WTC11 (cell line): ENCODE data around the gene ELOVL2. TPM values are rescaled to one million over a fixed set of nuclear protein-coding genes. Genes with fewer than 3 reads are reported as not detected.
A peak's percentile ranks its signal among the peaks of the same experiment; 100 is the strongest.

ENCODE experiments used
- ATAC-seq: fragments of 200-7000 bp; cut with Tn5 transposase; 2 replicates; pipeline ENCODE4 v1.10.0; 2021; ENCODE audit warnings: mild to moderate bottlenecking, moderate library complexity
- CTCF ChIA-PET: fragments of 300-600 bp; sonication (Branson Sonifier 250); formaldehyde crosslinking; loops from one replicate; lab custom pipeline; 2021; ENCODE audit warnings: antibody characterized with exemption; lab: Charles Lee
- POLR2A ChIA-PET: fragments of 350-600 bp; sonication (Branson Sonifier 250); formaldehyde crosslinking; loops from one replicate; lab custom pipeline; 2021; ENCODE audit warnings: antibody characterized with exemption; lab: Charles Lee
- DNase-seq: peaks from one replicate; pipeline ENCODE4 v3.0.0; 2021; ENCODE audit warnings: low spot score
- H3K27ac Mint-ChIP-seq: 2 replicates; pipeline ENCODE4 v1.8.0; 2021; ENCODE audit warnings: mixed read lengths
- H3K27me3 Mint-ChIP-seq: 2 replicates; pipeline ENCODE4 v1.8.0; 2021; ENCODE audit warnings: low read depth, mild to moderate bottlenecking, moderate library complexity, mixed read lengths
- H3K36me3 Mint-ChIP-seq: 2 replicates; pipeline ENCODE4 v1.8.0; 2021; ENCODE audit warnings: mixed read lengths
- H3K4me1 Mint-ChIP-seq: 2 replicates; pipeline ENCODE4 v1.8.0; 2022; ENCODE audit warnings: mixed read lengths
- H3K4me3 Mint-ChIP-seq: 2 replicates; pipeline ENCODE4 v1.8.0; 2021; ENCODE audit warnings: mild to moderate bottlenecking, moderate library complexity, mixed read lengths
- H3K9me3 Mint-ChIP-seq: 2 replicates; pipeline ENCODE4 v1.8.0; 2021; ENCODE audit warnings: mixed read lengths
- AR ChIP-seq: fragments of 250-450 bp; sonication (Bioruptor Pico); IDR thresholded peaks from 2 replicates; pipeline ENCODE4 v1.9.0; 2021; ENCODE audit warnings: mild to moderate bottlenecking
- ARID4B ChIP-seq: sonication (generic); formaldehyde crosslinking; IDR thresholded peaks from 2 replicates; pipeline ENCODE4 v1.8.0; 2023; ENCODE audit warnings: missing genetic modification reagents, mild to moderate bottlenecking, borderline replicate concordance
- CREB1 ChIP-seq: sonication (generic); formaldehyde crosslinking; IDR thresholded peaks from 2 replicates; pipeline ENCODE4 v1.8.0; 2023; ENCODE audit warnings: mild to moderate bottlenecking, missing genetic modification reagents
- CREM ChIP-seq: sonication (generic); formaldehyde crosslinking; IDR thresholded peaks from 2 replicates; pipeline ENCODE4 v1.8.1; 2022; ENCODE audit warnings: mild to moderate bottlenecking, missing genetic modification reagents, moderate library complexity
- FOXJ3 ChIP-seq: sonication (generic); formaldehyde crosslinking; IDR thresholded peaks from 2 replicates; pipeline ENCODE4 v1.9.0; 2021; ENCODE audit warnings: missing genetic modification reagents, mild to moderate bottlenecking, borderline replicate concordance
- FOXP1 ChIP-seq: sonication (generic); formaldehyde crosslinking; IDR thresholded peaks from 2 replicates; pipeline ENCODE4 v1.8.0; 2022; ENCODE audit warnings: missing genetic modification reagents, mild to moderate bottlenecking, moderate library complexity, borderline replicate concordance
- FOXP4 ChIP-seq: sonication (generic); formaldehyde crosslinking; IDR thresholded peaks from 2 replicates; pipeline ENCODE4 v1.8.0; 2022; ENCODE audit warnings: mild to moderate bottlenecking, missing genetic modification reagents
- HMGA2 ChIP-seq: fragments of 250-450 bp; sonication (Bioruptor Pico); IDR thresholded peaks from 2 replicates; pipeline ENCODE4 v1.4.0; 2021; ENCODE audit warnings: mild to moderate bottlenecking, moderate library complexity
- MAX ChIP-seq: sonication (generic); formaldehyde crosslinking; IDR thresholded peaks from 2 replicates; pipeline ENCODE4 v1.8.0; 2022; ENCODE audit warnings: mild to moderate bottlenecking, missing genetic modification reagents
- MXD4 ChIP-seq: fragments of 250-450 bp; sonication (Bioruptor Pico); IDR thresholded peaks from 2 replicates; pipeline ENCODE4 v1.8.0; 2021; ENCODE audit warnings: mild to moderate bottlenecking, moderate library complexity, borderline replicate concordance
- NR1H2 ChIP-seq: sonication (generic); formaldehyde crosslinking; IDR thresholded peaks from 2 replicates; pipeline ENCODE4 v1.9.0; 2021; ENCODE audit warnings: mild to moderate bottlenecking, moderate library complexity, missing genetic modification reagents
- STAT6 ChIP-seq: sonication (generic); formaldehyde crosslinking; conservative IDR thresholded peaks from 2 replicates; pipeline ENCODE4 v1.8.1; 2023; ENCODE audit warnings: mild to moderate bottlenecking, low read depth, missing genetic modification reagents, moderate library complexity
- USF2 ChIP-seq: sonication (generic); formaldehyde crosslinking; IDR thresholded peaks from 2 replicates; pipeline ENCODE4 v1.8.1; 2023; ENCODE audit warnings: mild to moderate bottlenecking, missing genetic modification reagents, moderate library complexity
- ZNF423 ChIP-seq: fragments of 250-450 bp; sonication (Bioruptor Pico); IDR thresholded peaks from 2 replicates; pipeline ENCODE4 v2.1.2; 2022; ENCODE audit warnings: mild to moderate bottlenecking, moderate library complexity
- ZNF512 ChIP-seq: sonication (generic); formaldehyde crosslinking; IDR thresholded peaks from 2 replicates; pipeline ENCODE4 v1.8.1; 2022; ENCODE audit warnings: missing genetic modification reagents, borderline replicate concordance
- ZNF671 ChIP-seq: fragments of 250-450 bp; sonication (Bioruptor Pico); IDR thresholded peaks from 2 replicates; pipeline ENCODE4 v1.8.0; 2021; ENCODE audit warnings: mild to moderate bottlenecking
- total RNA-seq: library from RNA; stranded (reverse); gene quantifications from 3 replicates; pipeline ENCODE4 v1.2.3, GENCODE V29; 2021

ELOVL2 gene
- total RNA-seq, 1 experiment from 2014 or later, result 2.0 TPM

- H3K4me3 Mint-ChIP-seq, result no peak overlapping the region
- H3K36me3 Mint-ChIP-seq, result no peaks in the 10 kb centered on the region
- ATAC-seq (peak; percentile 61), DNase-seq (no peak)
- ChIA-PET CTCF (interaction anchor here (1.0 to 2.7 kb wide), 2 partner anchors 41 to 74 kb away, joined by 3 to 17 read pairs; no protein-coding TSS in a partner anchor), POLR2A (no interaction called here)
- H3K27me3 Mint-ChIP-seq, result no peaks in the 10 kb centered on the region
- TF ChIP-seq CREM (no peak), ZNF423 (CRISPR knock-in tag) (peak; percentile 59)
- peaks cover 30% of the 10 kb centered on the region for H3K4me1 Mint-ChIP-seq
- no peaks in the 10 kb centered on the region for H3K9me3 Mint-ChIP-seq
- H3K27ac Mint-ChIP-seq, result peak overlapping the region; percentile 55
Observed at GRCh38 chr6:10995114-10995707, 48.9 kb downstream of the ELOVL2 start.

- Mint-ChIP-seq H3K4me3 (no peak overlapping the region), H3K9me3 (no peaks in the 10 kb centered on the region), H3K4me1 (peaks cover 24% of the 10 kb centered on the region), H3K27me3 (no peaks in the 10 kb centered on the region), H3K27ac (no peak overlapping the region), H3K36me3 (no peaks in the 10 kb centered on the region)
- ATAC-seq, result no peak
- ChIA-PET CTCF (interaction anchor here (0.6 to 2.7 kb wide), 4 partner anchors 39 to 1934 kb away, joined by 4 to 17 read pairs (median 5); no protein-coding TSS in a partner anchor), POLR2A (interaction anchor here (0.6 kb wide), 6 partner anchors 18 to 505 kb away, joined by 3 to 7 read pairs (median 6); no protein-coding TSS in a partner anchor)
- DNase-seq, result no peak
- TF ChIP-seq FOXJ3 (CRISPR knock-in tag), result no peak
- TF ChIP-seq AR (CRISPR knock-in tag), result no peak
- no peak for TF ChIP-seq MAX
- TF ChIP-seq ZNF512 (CRISPR knock-in tag), result no peak
- no peak for TF ChIP-seq FOXP4 (CRISPR knock-in tag)
- TF ChIP-seq ZNF671, result no peak
- TF ChIP-seq FOXP1 (CRISPR knock-in tag), result no peak
- no peak for TF ChIP-seq MXD4 (CRISPR knock-in tag)
- no peak for TF ChIP-seq CREB1 (CRISPR knock-in tag)
- TF ChIP-seq USF2, result no peak
Observed at GRCh38 chr6:10993896-10994295, 50.2 kb downstream of the ELOVL2 start.

- H3K9me3 Mint-ChIP-seq, result no peaks in the 10 kb centered on the region
- H3K36me3 Mint-ChIP-seq, result no peaks in the 10 kb centered on the region
- ChIA-PET POLR2A (no interaction called here), CTCF (interaction anchor here (1.5 kb wide), 1 partner anchor 37 kb away, joined by 5 read pairs; no protein-coding TSS in a partner anchor)
- no peaks in the 10 kb centered on the region for H3K27me3 Mint-ChIP-seq
- DNase-seq (no peak), ATAC-seq (no peak)
- H3K27ac Mint-ChIP-seq, result no peak overlapping the region
- H3K4me3 Mint-ChIP-seq, result no peak overlapping the region
- H3K4me1 Mint-ChIP-seq, result peaks cover 15% of the 10 kb centered on the region
- TF ChIP-seq HMGA2 (no peak), NR1H2 (CRISPR knock-in tag) (no peak), STAT6 (CRISPR knock-in tag) (no peak), ARID4B (no peak)
Observed at GRCh38 chr6:10991115-10991514, 53.0 kb downstream of the ELOVL2 start.
